ENCODE data around the gene HEBP2. TPM values are rescaled to one million over a fixed set of nuclear protein-coding genes. Genes with fewer than 3 reads are reported as not detected.

The HEBP2 gene
- total RNA-seq, 4 donors from 2014 or later, result 8.5 to 80.7 (median 35.1) TPM

DNA sequence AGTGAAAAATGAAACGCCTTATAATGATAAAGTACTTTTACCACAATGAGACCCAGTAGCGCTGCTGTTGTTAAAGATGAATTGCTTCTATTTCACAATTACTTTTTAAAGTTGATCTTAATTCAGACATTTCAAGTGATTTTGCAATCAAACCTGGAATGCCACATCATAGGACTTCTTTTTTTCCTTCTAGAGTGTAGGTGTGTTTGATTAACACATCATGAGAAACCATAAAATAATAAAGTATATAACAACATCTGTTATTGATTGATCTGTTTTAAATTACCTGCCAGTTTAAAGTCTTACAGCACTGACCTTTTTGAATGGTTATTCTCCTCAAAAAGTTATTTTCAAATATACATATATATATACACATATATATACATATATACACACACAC lies 38.6 kb downstream of the HEBP2 start:
- H3K27ac ChIP-seq, result no peak overlapping the region
- H3K4me3 ChIP-seq, result no peak overlapping the region
- H3K9me3 ChIP-seq, result no peaks in the 10 kb centered on the region
- TF ChIP-seq POLR2A (IDR thresholded peaks at IDR 0.05), result no peak
- TF ChIP-seq, protein P1, sequence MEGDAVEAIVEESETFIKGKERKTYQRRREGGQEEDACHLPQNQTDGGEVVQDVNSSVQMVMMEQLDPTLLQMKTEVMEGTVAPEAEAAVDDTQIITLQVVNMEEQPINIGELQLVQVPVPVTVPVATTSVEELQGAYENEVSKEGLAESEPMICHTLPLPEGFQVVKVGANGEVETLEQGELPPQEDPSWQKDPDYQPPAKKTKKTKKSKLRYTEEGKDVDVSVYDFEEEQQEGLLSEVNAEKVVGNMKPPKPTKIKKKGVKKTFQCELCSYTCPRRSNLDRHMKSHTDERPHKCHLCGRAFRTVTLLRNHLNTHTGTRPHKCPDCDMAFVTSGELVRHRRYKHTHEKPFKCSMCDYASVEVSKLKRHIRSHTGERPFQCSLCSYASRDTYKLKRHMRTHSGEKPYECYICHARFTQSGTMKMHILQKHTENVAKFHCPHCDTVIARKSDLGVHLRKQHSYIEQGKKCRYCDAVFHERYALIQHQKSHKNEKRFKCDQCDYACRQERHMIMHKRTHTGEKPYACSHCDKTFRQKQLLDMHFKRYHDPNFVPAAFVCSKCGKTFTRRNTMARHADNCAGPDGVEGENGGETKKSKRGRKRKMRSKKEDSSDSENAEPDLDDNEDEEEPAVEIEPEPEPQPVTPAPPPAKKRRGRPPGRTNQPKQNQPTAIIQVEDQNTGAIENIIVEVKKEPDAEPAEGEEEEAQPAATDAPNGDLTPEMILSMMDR (IDR thresholded peaks at IDR 0.05), result no peak
- intact Hi-C loops (cut with DNase I; ENCODE audit: low total_unique reads), result no loop called here
- DNase-seq, result no peak
- H3K27me3 ChIP-seq, result no peaks in the 10 kb centered on the region
- no peaks in the 10 kb centered on the region for H3K4me1 ChIP-seq
- H3K36me3 ChIP-seq, result no peaks in the 10 kb centered on the region

DNA sequence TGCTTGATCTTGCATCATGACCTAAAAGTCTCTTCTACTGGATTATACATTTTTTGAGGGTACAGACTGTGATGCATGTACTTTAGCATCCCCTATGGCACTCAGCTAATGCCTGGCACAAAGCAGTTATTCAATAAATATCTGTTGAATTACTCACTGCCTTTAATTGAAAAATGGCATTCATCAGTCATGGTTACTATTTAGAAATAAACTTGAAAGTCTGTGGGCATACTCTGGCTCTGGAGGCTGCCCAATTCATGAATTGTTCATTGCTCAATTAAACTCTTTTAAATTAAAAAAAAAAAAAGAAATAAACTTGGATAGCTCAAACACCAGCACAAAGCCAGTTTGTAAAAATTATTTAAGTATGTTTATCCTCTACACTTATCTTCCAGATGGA lies 40.0 kb downstream of the HEBP2 start:
- no peak overlapping the region for H3K27ac ChIP-seq
- H3K4me3 ChIP-seq, result no peak overlapping the region
- intact Hi-C loops (cut with DNase I; ENCODE audit: low total_unique reads), result no loop called here
- no peak for TF ChIP-seq POLR2A (IDR thresholded peaks at IDR 0.05)
- TF ChIP-seq, protein P1 (IDR thresholded peaks at IDR 0.05), result no peak
- no peaks in the 10 kb centered on the region for H3K36me3 ChIP-seq
- H3K9me3 ChIP-seq, result no peaks in the 10 kb centered on the region
- no peaks in the 10 kb centered on the region for H3K27me3 ChIP-seq
- H3K4me1 ChIP-seq, result no peaks in the 10 kb centered on the region
- DNase-seq, result no peak

DNA sequence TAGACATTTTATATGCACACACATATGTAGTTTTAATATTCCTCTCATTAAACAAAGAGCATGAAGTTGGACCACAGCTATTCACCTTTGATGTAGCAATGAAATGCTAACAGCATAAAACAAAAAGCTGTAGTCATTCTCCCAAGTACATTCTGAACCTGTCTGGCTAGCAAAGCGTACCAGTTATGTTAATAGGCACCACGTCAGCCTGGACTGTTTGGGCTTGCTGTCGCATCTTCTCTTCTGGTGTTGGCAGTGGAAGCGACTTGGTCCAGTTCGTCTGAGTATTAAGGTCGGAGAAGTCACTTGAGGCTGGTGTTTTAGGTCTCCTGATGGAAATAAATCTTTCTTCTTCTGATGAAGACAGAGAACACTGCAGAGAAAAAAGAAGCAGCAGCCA lies 42.8 kb downstream of the HEBP2 start:
- Histone ChIP-seq H3K27ac (no peak overlapping the region), H3K36me3 (no peaks in the 10 kb centered on the region), H3K27me3 (no peaks in the 10 kb centered on the region), H3K4me1 (no peaks in the 10 kb centered on the region), H3K9me3 (no peaks in the 10 kb centered on the region), H3K4me3 (no peak overlapping the region)
- TF ChIP-seq, protein P1 (IDR thresholded peaks at IDR 0.05), result no peak
- TF ChIP-seq POLR2A (IDR thresholded peaks at IDR 0.05), result no peak
- DNase-seq, result no peak
- intact Hi-C loops (cut with DNase I; ENCODE audit: low total_unique reads), result no loop called here

DNA sequence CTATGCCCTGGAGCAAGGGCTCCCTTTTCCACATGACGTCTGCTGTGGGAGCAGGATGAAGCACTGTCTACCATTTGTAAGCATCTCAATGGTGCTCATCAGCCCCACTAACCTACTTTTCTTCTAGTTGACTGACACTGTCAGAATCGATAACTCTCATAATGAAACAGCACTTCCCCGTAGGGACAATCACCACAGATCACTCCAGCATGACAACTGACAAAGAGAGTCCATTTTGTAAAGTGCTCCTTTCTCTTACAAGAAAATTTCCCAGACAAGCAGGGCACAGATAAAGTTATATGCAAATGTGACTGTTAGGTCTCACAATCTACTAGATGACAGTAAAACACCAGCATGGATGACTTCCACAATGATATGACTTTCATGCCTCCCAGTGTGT lies 46.4 kb downstream of the HEBP2 start:
- TF ChIP-seq, protein P1 (IDR thresholded peaks at IDR 0.05), result no peak
- TF ChIP-seq POLR2A (IDR thresholded peaks at IDR 0.05), result no peak
- Histone ChIP-seq H3K36me3 (no peaks in the 10 kb centered on the region), H3K4me3 (no peak overlapping the region), H3K4me1 (no peaks in the 10 kb centered on the region), H3K27ac (no peak overlapping the region), H3K27me3 (no peaks in the 10 kb centered on the region), H3K9me3 (no peaks in the 10 kb centered on the region)
- intact Hi-C loops (cut with DNase I; ENCODE audit: low total_unique reads), result no loop called here
- no peak for DNase-seq

DNA sequence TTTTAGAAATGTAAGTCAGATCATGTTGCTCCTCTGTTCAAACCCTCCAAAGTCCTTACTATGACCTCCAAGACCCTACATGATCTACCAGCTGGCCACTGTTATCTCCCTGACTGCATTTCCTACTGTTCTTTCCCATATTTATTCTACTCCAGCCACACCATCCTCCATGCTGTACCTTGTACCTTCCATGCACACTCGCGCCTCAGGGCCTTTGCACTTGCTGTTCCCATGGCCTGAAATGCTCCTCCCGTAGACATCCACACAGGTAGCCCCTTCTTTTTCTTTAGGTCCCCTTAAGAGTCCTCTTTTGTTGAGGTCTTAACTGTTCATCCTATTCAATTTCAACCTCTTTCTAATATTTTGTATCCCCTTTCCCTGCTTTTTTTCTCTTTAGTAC lies 47.0 kb downstream of the HEBP2 start:
- no peaks in the 10 kb centered on the region for H3K27me3 ChIP-seq
- no peak for DNase-seq
- no peak overlapping the region for H3K27ac ChIP-seq
- H3K4me1 ChIP-seq, result no peaks in the 10 kb centered on the region
- no peak for TF ChIP-seq POLR2A (IDR thresholded peaks at IDR 0.05)
- TF ChIP-seq, protein P1 (IDR thresholded peaks at IDR 0.05), result no peak
- intact Hi-C loops (cut with DNase I; ENCODE audit: low total_unique reads), result no loop called here
- no peak overlapping the region for H3K4me3 ChIP-seq
- H3K9me3 ChIP-seq, result no peaks in the 10 kb centered on the region
- H3K36me3 ChIP-seq, result no peaks in the 10 kb centered on the region
